Panc1 (cell line): Measurements from ENCODE around the gene BCL2L1.

Source experiments
- POLR2AphosphoS5 ChIP-seq: IDR thresholded peaks from 2 replicates; pipeline ENCODE4 v1.6.1; 2012; ENCODE audit warnings: mild to moderate bottlenecking, low read depth, low read length, moderate library complexity
- TF ChIP-seq, protein P1 (sequence below): fragments of 450-650 bp; IDR thresholded peaks from 2 replicates; pipeline ENCODE4 v1.5.1; 2017; ENCODE audit warnings: mild to moderate bottlenecking
- TF ChIP-seq, protein P2 (sequence below), 2 experiments: IDR thresholded peaks; 2 replicates each; pipeline ENCODE4 v1.6.1; 2011 to 2012; ENCODE audit warnings: low read depth in 2 of 2, control low read depth in 1 of 2, low read length in 1 of 2, mild to moderate bottlenecking in 1 of 2, moderate library complexity in 1 of 2; ENCODE audit not compliant: insufficient read depth in 1 of 2

DNA sequence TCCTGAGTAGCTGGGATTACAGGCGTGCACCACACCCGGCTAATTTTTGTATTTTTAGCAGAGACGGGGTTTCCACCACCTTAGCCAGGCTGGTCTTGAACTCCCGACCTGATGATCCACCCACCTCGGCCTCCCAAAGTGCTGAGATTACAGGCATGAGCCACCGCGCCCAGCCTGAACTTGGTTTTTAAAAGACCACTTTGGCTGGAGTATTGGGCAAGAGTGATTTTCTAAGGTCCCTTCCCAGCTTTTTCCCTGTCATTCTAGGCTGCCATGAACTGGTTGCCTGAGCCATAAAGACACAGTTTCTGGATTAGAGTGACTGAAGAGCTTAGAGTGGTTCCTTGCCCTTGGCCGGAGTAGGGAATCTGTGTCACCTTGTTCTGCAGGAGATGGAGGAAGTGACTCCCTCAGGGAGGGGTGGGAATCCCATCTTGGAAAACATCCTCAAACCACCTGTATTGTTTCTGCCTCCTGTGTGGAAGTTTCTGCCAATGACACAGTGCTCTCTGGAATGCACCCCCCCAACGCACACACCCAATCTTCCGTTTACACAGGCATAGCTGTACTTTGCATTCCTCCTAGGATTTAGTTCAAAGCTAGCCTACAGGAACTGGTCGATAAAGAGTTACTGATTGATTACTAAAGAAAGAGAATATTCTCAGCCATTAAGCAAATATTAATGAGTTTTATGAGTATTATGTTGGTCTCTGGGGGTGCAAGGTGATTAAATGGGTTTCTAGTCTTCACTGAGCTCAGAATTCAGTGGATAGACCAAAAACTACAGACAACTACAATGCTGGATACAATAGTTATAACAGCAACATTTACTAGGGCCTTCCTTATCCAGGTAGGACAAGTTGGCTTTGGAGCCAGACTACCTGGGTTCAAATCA is 18.2 kb downstream of the BCL2L1 start:
- TF ChIP-seq, protein P1, sequence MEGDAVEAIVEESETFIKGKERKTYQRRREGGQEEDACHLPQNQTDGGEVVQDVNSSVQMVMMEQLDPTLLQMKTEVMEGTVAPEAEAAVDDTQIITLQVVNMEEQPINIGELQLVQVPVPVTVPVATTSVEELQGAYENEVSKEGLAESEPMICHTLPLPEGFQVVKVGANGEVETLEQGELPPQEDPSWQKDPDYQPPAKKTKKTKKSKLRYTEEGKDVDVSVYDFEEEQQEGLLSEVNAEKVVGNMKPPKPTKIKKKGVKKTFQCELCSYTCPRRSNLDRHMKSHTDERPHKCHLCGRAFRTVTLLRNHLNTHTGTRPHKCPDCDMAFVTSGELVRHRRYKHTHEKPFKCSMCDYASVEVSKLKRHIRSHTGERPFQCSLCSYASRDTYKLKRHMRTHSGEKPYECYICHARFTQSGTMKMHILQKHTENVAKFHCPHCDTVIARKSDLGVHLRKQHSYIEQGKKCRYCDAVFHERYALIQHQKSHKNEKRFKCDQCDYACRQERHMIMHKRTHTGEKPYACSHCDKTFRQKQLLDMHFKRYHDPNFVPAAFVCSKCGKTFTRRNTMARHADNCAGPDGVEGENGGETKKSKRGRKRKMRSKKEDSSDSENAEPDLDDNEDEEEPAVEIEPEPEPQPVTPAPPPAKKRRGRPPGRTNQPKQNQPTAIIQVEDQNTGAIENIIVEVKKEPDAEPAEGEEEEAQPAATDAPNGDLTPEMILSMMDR: no peak
- no peak; the same call in 1 of the 2 replicates for TF ChIP-seq POLR2AphosphoS5
- TF ChIP-seq, protein P2, sequence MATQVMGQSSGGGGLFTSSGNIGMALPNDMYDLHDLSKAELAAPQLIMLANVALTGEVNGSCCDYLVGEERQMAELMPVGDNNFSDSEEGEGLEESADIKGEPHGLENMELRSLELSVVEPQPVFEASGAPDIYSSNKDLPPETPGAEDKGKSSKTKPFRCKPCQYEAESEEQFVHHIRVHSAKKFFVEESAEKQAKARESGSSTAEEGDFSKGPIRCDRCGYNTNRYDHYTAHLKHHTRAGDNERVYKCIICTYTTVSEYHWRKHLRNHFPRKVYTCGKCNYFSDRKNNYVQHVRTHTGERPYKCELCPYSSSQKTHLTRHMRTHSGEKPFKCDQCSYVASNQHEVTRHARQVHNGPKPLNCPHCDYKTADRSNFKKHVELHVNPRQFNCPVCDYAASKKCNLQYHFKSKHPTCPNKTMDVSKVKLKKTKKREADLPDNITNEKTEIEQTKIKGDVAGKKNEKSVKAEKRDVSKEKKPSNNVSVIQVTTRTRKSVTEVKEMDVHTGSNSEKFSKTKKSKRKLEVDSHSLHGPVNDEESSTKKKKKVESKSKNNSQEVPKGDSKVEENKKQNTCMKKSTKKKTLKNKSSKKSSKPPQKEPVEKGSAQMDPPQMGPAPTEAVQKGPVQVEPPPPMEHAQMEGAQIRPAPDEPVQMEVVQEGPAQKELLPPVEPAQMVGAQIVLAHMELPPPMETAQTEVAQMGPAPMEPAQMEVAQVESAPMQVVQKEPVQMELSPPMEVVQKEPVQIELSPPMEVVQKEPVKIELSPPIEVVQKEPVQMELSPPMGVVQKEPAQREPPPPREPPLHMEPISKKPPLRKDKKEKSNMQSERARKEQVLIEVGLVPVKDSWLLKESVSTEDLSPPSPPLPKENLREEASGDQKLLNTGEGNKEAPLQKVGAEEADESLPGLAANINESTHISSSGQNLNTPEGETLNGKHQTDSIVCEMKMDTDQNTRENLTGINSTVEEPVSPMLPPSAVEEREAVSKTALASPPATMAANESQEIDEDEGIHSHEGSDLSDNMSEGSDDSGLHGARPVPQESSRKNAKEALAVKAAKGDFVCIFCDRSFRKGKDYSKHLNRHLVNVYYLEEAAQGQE (IDR thresholded peaks at IDR 0.05; ENCODE audit: insufficient read depth in 1 of 2, low read depth in 2 of 2, low read length in 1 of 2): no peak
